Gastroesophageal sphincter (tissue), 4 donors: ENCODE results near the gene FHAD1. TPM values are rescaled to one million over a fixed set of nuclear protein-coding genes. Genes with fewer than 3 reads are reported as not detected.
A peak's percentile ranks its signal among the peaks of the same experiment; 100 is the strongest.

Experiments
- ATAC-seq: fragments of 150-250 bp; one replicate; pipeline ENCODE4 v1.9.1; 2016; ENCODE audit warnings: mild to moderate bottlenecking, moderate library complexity
- H3K27ac ChIP-seq, 4 donors: fragments of 200-600 bp; sonication (generic) in 3 of 4; 1 replicate in 3 of 4; 2 replicates in 1 of 4; pipeline ENCODE4 v1.5.1; 2016 to 2019
- H3K27me3 ChIP-seq: fragments of 200-600 bp; sonication (generic); one replicate; pipeline ENCODE4 v1.5.1; 2019
- H3K36me3 ChIP-seq, 2 donors: fragments of 200-600 bp; sonication (generic); one replicate each; pipeline ENCODE4 v1.5.1; 2019; ENCODE audit warnings: control low read depth in 1 of 2
- H3K4me1 ChIP-seq, 3 donors: fragments of 200-600 bp; sonication (generic); 1 replicate in 2 of 3; 2 replicates in 1 of 3; pipeline ENCODE4 v1.5.1; 2016 to 2019; ENCODE audit warnings: control low read depth in 2 of 3
- H3K4me3 ChIP-seq, 2 donors: fragments of 200-600 bp; sonication (generic); one replicate each; pipeline ENCODE4 v1.5.1; 2019; ENCODE audit warnings: mild to moderate bottlenecking in 1 of 2, moderate library complexity in 1 of 2
- H3K9me3 ChIP-seq, 3 donors: fragments of 200-600 bp; sonication (generic); one replicate each; pipeline ENCODE4 v1.5.1; 2017 to 2019; ENCODE audit warnings: control low read depth in 2 of 3
- EP300 ChIP-seq: sonication (generic); formaldehyde crosslinking; IDR thresholded peaks from one replicate; pipeline ENCODE4 v1.6.1; 2017; ENCODE audit warnings: antibody characterized with exemption, mild to moderate bottlenecking
- POLR2A ChIP-seq, 2 donors: fragments of 450-650 bp; IDR thresholded peaks; one replicate each; pipeline ENCODE4 v1.6.1; 2017; ENCODE audit warnings: antibody characterized with exemption in 2 of 2, mild to moderate bottlenecking in 2 of 2, moderate library complexity in 1 of 2
- POLR2AphosphoS5 ChIP-seq: sonication (generic); formaldehyde crosslinking; IDR thresholded peaks from one replicate; pipeline ENCODE4 v1.6.1; 2017; ENCODE audit warnings: antibody characterized with exemption
- WGBS, 2 donors: methylation state at CpG; one replicate each; pipeline ENCODE4 v1.1.5; 2018; ENCODE audit warnings: low coverage in 1 of 2; 5-methylcytosine and 5-hydroxymethylcytosine counted together
- total RNA-seq, 4 donors: library from RNA; depleted of rRNA; stranded (reverse); fragments of >200 nt; gene quantifications; one replicate each; pipeline ENCODE4 v1.1.0, GENCODE V29; 2016
- TF ChIP-seq, protein P1 (sequence below), 4 experiments: fragments of 200-600 bp in 2 of 4; fragments of 450-650 bp in 2 of 4; sonication (generic) in 1 of 4; IDR thresholded peaks; one replicate each; pipeline ENCODE4 v1.5.1; 2017 to 2019; ENCODE audit warnings: antibody characterized with exemption in 4 of 4, mild to moderate bottlenecking in 2 of 4, moderate library complexity in 2 of 4

The FHAD1 gene
- total RNA-seq, 4 donors from 2014 or later = 1.1 TPM; not detected in 3

- Histone ChIP-seq H3K4me3 (no peak overlapping the region), H3K4me1 (peaks cover 0 to 60% (median 5%) of the 10 kb centered on the region in 3 donors), H3K36me3 (no peaks in the 10 kb centered on the region), H3K27me3 (no peaks in the 10 kb centered on the region), H3K27ac (peak overlapping the region in 3 of 4 donors; percentile 67 to 76 (median 69)), H3K9me3 (no peaks in the 10 kb centered on the region)
- no peak for ATAC-seq
- 60 to 93% methylated on average over 4 of the region's 4 CpGs for WGBS, 2 donors
- TF ChIP-seq EP300 = no peak
- TF ChIP-seq, protein P1, sequence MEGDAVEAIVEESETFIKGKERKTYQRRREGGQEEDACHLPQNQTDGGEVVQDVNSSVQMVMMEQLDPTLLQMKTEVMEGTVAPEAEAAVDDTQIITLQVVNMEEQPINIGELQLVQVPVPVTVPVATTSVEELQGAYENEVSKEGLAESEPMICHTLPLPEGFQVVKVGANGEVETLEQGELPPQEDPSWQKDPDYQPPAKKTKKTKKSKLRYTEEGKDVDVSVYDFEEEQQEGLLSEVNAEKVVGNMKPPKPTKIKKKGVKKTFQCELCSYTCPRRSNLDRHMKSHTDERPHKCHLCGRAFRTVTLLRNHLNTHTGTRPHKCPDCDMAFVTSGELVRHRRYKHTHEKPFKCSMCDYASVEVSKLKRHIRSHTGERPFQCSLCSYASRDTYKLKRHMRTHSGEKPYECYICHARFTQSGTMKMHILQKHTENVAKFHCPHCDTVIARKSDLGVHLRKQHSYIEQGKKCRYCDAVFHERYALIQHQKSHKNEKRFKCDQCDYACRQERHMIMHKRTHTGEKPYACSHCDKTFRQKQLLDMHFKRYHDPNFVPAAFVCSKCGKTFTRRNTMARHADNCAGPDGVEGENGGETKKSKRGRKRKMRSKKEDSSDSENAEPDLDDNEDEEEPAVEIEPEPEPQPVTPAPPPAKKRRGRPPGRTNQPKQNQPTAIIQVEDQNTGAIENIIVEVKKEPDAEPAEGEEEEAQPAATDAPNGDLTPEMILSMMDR (IDR thresholded peaks at IDR 0.05) = no peak
- TF ChIP-seq POLR2AphosphoS5 = no peak
- no peak for TF ChIP-seq POLR2A (IDR thresholded peaks at IDR 0.05)
Measured at GRCh38 chr1:15342408-15342967, 95.5 kb downstream of the FHAD1 start.

GRCh38 chr1:15343099-15343498 is 96.1 kb downstream of the FHAD1 start:
- Histone ChIP-seq H3K9me3 (no peaks in the 10 kb centered on the region), H3K27me3 (no peaks in the 10 kb centered on the region), H3K4me1 (peaks cover 0 to 53% (median 2%) of the 10 kb centered on the region in 3 donors), H3K27ac (peak overlapping the region; percentile 53 to 76 (median 62)), H3K36me3 (no peaks in the 10 kb centered on the region), H3K4me3 (no peak overlapping the region)
- WGBS, 2 donors = 85% methylated on average over 6 of the region's 9 CpGs; no CpG with 5 or more reads in 1 of the 2 donors
- TF ChIP-seq, protein P1 (IDR thresholded peaks at IDR 0.05) = no peak
- no peak for TF ChIP-seq EP300
- TF ChIP-seq POLR2A (IDR thresholded peaks at IDR 0.05) = no peak
- no peak for TF ChIP-seq POLR2AphosphoS5
- ATAC-seq = no peak

DNA sequence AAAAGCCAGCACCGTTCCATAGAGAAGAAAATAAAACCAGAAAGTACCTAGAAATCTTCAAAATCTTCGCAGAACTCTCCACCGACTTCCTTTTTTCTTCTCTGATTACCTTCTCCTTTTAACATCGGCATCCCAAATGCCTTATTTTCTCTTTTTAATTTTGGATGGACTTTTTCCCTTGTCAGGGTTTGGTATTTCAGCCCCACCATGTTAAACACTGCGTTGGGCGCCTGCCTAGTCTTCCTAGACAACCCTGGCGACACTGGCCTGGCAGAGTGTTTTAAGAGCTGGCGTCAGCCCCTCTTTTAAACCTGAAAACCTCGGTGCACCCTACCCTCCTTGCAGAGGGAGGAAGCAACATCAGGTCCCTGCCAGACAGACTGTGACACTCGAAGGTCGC is 96.7 kb downstream of the FHAD1 start:
- H3K27ac ChIP-seq = peak overlapping the region; percentile 56 to 76 (median 62)
- 12 to 19% methylated on average over 9 to 11 of the region's 11 CpGs for WGBS, 2 donors
- H3K9me3 ChIP-seq = no peaks in the 10 kb centered on the region
- no peaks in the 10 kb centered on the region for H3K27me3 ChIP-seq
- TF ChIP-seq POLR2AphosphoS5 = peak; percentile 45
- TF ChIP-seq, protein P1 (IDR thresholded peaks at IDR 0.05) = no peak
- peaks cover 0 to 47% (median 0%) of the 10 kb centered on the region in 3 donors for H3K4me1 ChIP-seq
- peak; percentile 61 for ATAC-seq
- H3K4me3 ChIP-seq = no peak overlapping the region
- no peaks in the 10 kb centered on the region for H3K36me3 ChIP-seq

DNA sequence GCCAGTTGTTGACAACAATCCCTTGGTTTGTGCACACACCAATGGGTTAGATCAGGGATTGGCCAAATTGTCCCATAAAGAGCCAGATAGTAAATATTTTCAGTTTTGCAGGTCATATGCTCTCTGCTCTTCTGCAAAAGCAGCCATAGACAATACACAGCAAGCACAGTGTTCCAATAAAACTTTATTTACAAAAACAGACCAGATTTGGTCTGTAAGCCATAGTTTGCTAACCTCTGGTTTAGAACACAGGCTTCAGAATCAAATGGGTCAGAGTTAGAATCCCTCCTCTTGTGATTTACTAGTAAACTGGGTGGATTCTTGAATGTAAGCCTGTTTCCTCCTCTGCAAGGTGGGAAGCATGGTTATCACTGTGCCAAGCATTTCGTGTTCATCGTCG is 97.4 kb downstream of the FHAD1 start:
- WGBS, 2 donors = 100% methylated on average over 1 to 3 of the region's 3 CpGs
- no peaks in the 10 kb centered on the region for H3K36me3 ChIP-seq
- H3K4me1 ChIP-seq = peaks cover 0 to 44% (median 0%) of the 10 kb centered on the region in 3 donors
- H3K27me3 ChIP-seq = no peaks in the 10 kb centered on the region
- no peak overlapping the region for H3K4me3 ChIP-seq
- no peaks in the 10 kb centered on the region for H3K9me3 ChIP-seq
- H3K27ac ChIP-seq = peak overlapping the region in 3 of 4 donors; percentile 56 to 76 (median 67)
- TF ChIP-seq POLR2A (IDR thresholded peaks at IDR 0.05) (no peak), EP300 (no peak), POLR2AphosphoS5 (no peak)
- TF ChIP-seq, protein P1 (IDR thresholded peaks at IDR 0.05) = no peak
- no peak for ATAC-seq
